GM18951 (cell line): ENCODE data around the gene CHSY1.
A peak's percentile ranks its signal among the peaks of the same experiment; 100 is the strongest.
"Not testable (repeated sequence)": the region's sequence is repeated elsewhere in the genome, so short reads cannot be mapped to it uniquely, and the experiment has no call there.

Experiments
- POLR2A ChIP-seq: IDR thresholded peaks from 4 replicates; pipeline ENCODE4 v1.6.1; 2011; ENCODE audit warnings: mild to moderate bottlenecking; ENCODE audit not compliant: insufficient read length, insufficient read depth; ENCODE audit errors: extremely low read depth
- in situ Hi-C: fragments of 300-500 bp; cut with MboI; formaldehyde crosslinking; loops from one replicate; pipeline ENCODE4 v1.12.0; 2022; ENCODE audit warnings: low sequenced_read_pairs, mixed read lengths, inconsistent platforms; ENCODE audit not compliant: unreplicated experiment

Gene CHSY1

DNA sequence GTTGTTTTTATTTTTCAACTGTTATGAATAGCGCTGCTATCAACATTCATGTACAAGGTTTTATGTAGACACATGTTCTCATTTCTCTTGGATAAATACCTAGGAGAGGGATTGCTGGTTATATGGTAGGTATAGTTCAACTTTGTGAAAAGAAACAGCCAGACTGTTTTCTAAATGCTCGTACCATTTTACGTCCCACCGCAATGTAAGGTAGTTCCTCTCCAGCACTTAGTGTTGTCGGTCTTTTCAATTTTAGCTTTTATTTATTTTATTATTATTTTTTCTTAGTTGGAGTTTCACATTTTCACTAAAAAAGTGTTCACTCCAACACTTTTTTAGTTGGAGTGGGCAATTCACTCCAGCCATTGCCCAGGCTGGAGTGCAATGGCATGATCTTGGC is 117.1 kb downstream of the CHSY1 start:
- in situ Hi-C loops, result no loop called here
- TF ChIP-seq POLR2A, result no peak

DNA sequence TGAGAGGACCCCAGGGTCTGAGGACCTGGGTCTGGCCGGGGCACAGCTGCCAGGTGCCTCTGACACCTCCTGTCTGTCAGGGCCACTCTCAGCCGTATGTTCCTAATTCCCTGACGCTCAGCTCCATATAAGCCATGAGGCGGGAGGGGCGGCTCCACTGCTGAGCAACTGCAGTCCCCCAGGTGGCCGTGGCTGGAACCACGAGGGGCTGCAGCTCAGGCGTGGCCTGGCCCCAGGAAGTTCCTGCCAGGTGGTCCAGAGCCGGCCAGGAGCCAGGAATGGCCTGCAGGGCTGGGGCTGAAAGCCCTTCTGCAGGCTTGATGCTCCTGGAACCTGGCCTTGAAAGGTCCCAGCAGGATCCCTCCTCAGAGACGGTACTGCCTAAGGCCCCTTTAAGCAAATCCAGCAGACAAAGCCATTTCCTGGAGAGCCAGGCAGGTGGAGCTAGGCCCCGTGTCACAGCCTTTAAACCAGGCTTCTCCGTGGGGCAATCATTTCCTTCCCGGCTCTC is 118.0 kb downstream of the CHSY1 start:
- in situ Hi-C loops, result no loop called here
- no peak for TF ChIP-seq POLR2A

- TF ChIP-seq POLR2A, result no peak
- in situ Hi-C loops, result no loop called here
Measured at GRCh38 chr15:101133181-101133460, 118.7 kb downstream of the CHSY1 start.

DNA sequence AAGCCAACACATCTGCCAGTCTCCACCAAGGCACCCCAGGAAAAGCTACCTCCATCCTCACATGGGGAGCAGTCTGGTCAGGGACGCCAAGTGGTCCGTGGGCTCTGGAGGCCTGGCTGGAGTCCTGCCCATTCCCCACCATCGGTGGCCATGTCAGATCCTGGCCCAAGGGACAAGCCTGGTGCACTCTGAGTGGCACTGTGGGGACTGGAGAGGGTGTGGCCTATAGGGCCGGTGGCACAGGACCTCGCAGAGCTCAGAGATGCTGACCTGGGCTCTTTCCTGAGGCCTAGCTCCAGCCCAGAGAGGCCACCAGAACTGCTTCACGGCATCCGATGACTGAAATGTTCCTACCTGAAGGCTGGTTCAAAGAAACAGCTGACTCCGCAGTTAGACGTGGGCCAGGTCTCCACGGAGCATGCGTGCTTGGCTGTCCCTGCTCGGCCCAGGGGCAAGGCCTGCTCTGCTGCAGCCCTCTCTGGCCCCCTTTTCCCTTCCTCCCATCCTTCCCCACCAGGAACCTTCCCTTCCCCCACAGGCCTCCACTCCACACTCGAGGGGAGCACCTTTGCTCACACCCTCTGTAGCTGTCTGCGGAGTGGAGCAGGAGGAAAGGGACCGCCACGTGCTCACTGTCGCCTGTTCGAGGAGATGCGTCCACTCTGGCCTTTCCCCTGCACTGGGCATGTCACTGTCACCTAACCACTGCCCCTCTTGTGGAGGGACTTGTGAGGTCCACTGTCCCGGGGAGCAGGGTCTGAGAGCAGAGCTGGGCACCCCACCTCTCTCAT is 119.3 kb downstream of the CHSY1 start:
- TF ChIP-seq POLR2A, result no peak
- in situ Hi-C loops, result no loop called here

DNA sequence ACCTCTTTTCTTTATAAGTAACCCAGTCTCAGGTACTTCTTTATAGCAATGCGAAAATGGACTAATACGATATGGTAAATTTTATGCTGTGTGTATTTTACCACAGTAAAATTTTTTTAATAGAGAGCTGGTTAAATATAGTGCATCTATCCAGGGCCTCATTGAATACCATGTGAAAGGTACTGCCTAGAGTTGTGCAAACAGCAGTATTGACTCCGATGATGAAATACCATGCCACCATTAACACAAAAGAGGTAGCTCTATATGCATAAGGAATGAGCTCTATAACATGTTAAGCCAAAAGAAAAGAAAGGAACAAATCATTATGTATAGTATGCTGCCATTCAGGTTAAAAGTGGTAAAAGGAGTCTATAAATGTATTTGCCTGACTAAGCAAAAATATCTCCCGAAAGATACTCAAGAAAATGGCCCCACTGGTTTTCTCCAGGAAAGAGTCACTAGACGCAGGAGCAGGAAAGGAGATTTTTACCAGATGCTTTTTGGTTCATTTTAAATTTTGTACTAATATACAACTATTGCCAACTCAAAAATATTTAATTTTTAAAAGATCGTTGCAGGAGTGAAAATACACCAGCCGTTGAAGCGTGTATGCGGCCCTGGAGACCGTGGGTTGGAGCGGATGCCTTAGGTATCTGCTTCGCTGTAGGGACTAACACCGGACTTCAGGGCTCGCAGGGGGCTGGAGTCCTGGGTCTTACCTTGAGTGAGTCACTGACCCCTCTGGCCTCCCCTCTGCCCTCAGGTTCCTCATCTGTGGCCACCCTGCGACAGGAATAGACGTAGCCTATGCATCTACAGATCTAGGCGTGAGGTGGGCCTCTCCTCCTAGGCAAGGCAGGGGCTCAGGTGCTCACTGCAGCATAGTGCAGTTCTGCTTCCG is 120.1 kb downstream of the CHSY1 start:
- in situ Hi-C loops, result no loop called here
- no peak for TF ChIP-seq POLR2A

- no peak for TF ChIP-seq POLR2A
- in situ Hi-C loops, result no loop called here
Measured at GRCh38 chr15:101129851-101130380, 121.9 kb downstream of the CHSY1 start.

DNA sequence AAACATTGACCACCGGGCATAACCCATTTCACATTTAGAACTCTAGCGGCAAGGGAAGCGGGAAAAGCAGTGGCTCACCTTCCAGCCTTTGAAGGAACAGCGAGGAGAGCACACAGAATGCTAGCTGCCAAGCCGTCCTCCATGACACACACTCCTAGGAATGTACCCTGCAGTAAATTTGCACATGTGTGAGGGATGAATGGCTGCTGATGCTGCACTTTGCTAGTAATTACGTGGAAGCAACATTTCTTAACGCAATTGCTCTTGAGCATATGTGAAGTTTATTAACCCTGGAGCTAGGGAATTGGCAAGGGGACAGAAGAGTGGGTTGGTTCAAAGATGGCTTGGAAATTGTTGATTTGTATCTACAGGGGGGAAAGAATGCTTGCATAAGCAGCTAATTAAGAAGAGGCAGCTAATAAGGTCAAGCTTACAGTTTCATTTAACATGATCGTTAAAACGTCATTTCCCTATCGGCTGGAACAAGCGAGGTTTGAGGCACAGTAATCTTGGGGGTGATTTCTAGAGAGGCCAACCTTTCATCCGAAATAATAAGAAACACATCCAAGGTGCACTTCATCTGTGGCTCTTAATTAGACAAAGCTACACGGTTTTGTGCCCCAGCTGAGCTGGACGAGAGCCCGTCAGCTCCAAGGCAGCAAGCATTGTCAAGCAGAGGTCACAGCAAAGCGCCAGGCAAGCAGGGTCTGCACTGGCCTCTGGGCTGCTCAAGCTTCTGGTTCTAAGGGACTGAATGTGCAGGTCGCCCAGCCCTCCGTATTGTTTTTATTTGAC is 123.4 kb downstream of the CHSY1 start:
- TF ChIP-seq POLR2A, result no peak
- in situ Hi-C loops, result no loop called here

GRCh38 chr15:101127506-101128076 is 124.3 kb downstream of the CHSY1 start:
- in situ Hi-C loops, result no loop called here

GRCh38 chr15:101126618-101127505 is 125.0 kb downstream of the CHSY1 start:
- TF ChIP-seq POLR2A, result peak; percentile 11

More at GRCh38 chr15:101127506-101128076, 124.3 kb downstream of the CHSY1 start:
- TF ChIP-seq POLR2A, result peak; percentile 31

DNA sequence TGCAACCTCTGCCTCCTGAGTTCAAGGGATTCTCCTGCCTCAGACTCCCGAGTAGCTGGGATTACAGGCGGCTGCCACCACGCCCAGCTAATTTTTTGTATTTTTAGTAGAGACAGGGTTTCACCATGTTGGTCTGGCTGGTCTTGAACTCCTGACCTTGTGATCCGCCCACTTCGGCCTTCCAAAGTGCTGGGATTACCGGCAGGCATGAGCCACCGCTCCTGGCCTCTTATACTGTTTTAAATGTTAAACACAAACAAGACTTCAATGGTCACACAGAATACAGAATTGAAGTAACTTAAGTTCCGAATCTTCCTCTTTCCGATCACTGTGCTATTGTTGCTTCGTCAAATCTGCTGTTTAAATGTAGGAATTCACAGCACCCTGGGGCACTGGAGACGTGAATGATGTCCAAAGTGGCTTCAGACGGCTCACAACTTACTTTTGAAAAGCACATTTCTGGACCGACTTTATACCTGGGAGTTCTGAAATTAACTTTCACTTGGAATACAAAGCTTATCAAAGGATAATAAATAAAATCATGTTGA is 125.9 kb downstream of the CHSY1 start:
- in situ Hi-C loops, result not testable (repeated sequence)

More at GRCh38 chr15:101126618-101127505, 125.0 kb downstream of the CHSY1 start:
- in situ Hi-C loops, result no loop called here
